DOHH2 (cell line): ENCODE results near the gene FARS2.

ENCODE experiments used
- H3F3A ChIP-seq: fragments of 200-600 bp; sonication (generic), shearing (Covaris generic); 2 replicates; pipeline ENCODE4 v1.6.0; 2016; ENCODE audit warnings: antibody characterized with exemption, mild to moderate bottlenecking; ENCODE audit not compliant: control insufficient read depth, insufficient read depth
- H3K27ac ChIP-seq: fragments of 200-600 bp; sonication (generic); 2 replicates; pipeline ENCODE4 v1.5.1; 2014; ENCODE audit warnings: low read depth, mild to moderate bottlenecking, low read length, moderate library complexity
- H3K27me3 ChIP-seq: fragments of 200-600 bp; sonication (generic); 2 replicates; pipeline ENCODE4 v1.6.1; 2014; ENCODE audit warnings: mild to moderate bottlenecking, low read length, mixed read lengths; ENCODE audit not compliant: control insufficient read depth
- H3K36me3 ChIP-seq: fragments of 200-600 bp; sonication (generic); 2 replicates; pipeline ENCODE4 v1.6.1; 2014; ENCODE audit warnings: mild to moderate bottlenecking, low read length, moderate library complexity, mixed read lengths; ENCODE audit not compliant: control insufficient read depth
- H3K4me1 ChIP-seq: fragments of 200-600 bp; sonication (generic); 2 replicates; pipeline ENCODE4 v1.6.1; 2014; ENCODE audit warnings: mild to moderate bottlenecking, low read length, mixed read lengths; ENCODE audit not compliant: control insufficient read depth
- H3K4me2 ChIP-seq: fragments of 200-600 bp; sonication (generic); 2 replicates; pipeline ENCODE4 v1.6.0; 2014; ENCODE audit warnings: mild to moderate bottlenecking, low read length, moderate library complexity
- H3K4me3 ChIP-seq: fragments of 200-600 bp; sonication (generic); 2 replicates; pipeline ENCODE4 v1.5.1; 2014; ENCODE audit warnings: mild to moderate bottlenecking, low read length, mixed read lengths
- H3K79me2 ChIP-seq: fragments of 200-600 bp; sonication (generic); 2 replicates; pipeline ENCODE4 v1.6.1; 2014; ENCODE audit warnings: mild to moderate bottlenecking, low read length, mixed read lengths; ENCODE audit not compliant: control insufficient read depth
- H3K9me2 ChIP-seq: fragments of 200-600 bp; sonication (generic); replicated peaks from 2 replicates; pipeline ENCODE4 v1.6.1; 2014; ENCODE audit warnings: mild to moderate bottlenecking, low read length, mixed read lengths; ENCODE audit not compliant: control insufficient read depth
- H3K9me3 ChIP-seq: fragments of 200-600 bp; sonication (generic); 2 replicates; pipeline ENCODE4 v1.6.1; 2014; ENCODE audit warnings: antibody characterized with exemption, low read length, mixed read lengths; ENCODE audit not compliant: control insufficient read depth, insufficient read depth
- H4K20me1 ChIP-seq: fragments of 200-600 bp; sonication (generic); 2 replicates; pipeline ENCODE4 v1.6.0; 2014; ENCODE audit warnings: low read depth, mild to moderate bottlenecking, antibody characterized with exemption, low read length, moderate library complexity; ENCODE audit not compliant: control insufficient read depth, insufficient read depth
- CTCF ChIP-seq: fragments of 200-600 bp; sonication (generic); IDR thresholded peaks from one replicate; pipeline ENCODE4 v1.5.1; 2014; ENCODE audit warnings: antibody characterized with exemption, mild to moderate bottlenecking, low read depth, low read length; ENCODE audit not compliant: poor library complexity, severe bottlenecking
- EZH2phosphoT487 ChIP-seq: fragments of 200-600 bp; sonication (generic); IDR thresholded peaks from 2 replicates; pipeline ENCODE4 v1.6.1; 2017; ENCODE audit warnings: borderline replicate concordance, mild to moderate bottlenecking, antibody characterized with exemption, low read length, moderate library complexity, mixed read lengths

The FARS2 gene

GRCh38 chr6:5442916-5443315 lies 181.6 kb downstream of the FARS2 start:
- Histone ChIP-seq H3K36me3 (no peaks in the 10 kb centered on the region), H3K79me2 (no peaks in the 10 kb centered on the region), H4K20me1 (no peaks in the 10 kb centered on the region), H3K27me3 (no peaks in the 10 kb centered on the region), H3K27ac (no peak overlapping the region), H3K9me3 (no peaks in the 10 kb centered on the region), H3K4me2 (no peak overlapping the region), H3K4me3 (no peak overlapping the region), H3F3A (no peaks in the 10 kb centered on the region), H3K9me2 (no peaks in the 10 kb centered on the region), H3K4me1 (no peaks in the 10 kb centered on the region)
- TF ChIP-seq CTCF = no peak
- TF ChIP-seq EZH2phosphoT487 = no peak

DNA sequence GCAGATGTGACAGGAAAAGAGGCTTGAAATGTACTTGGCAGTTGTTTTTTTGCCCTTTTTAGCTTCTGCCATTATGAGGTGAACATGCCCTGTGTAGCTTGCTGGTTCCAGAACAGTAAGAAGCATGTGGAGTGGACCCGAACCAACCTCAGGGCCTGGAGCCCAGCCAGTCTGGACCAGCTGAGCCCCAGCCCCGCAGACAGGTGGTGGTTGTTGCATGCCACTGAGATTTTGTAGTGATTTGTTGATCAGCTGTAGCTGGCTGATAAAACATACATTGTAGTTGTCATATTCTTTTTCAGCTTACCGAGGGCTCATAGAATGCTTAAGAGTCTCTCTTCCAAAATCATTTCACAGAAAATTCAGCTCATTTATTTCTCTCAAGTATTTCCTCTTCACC lies 182.2 kb downstream of the FARS2 start:
- Histone ChIP-seq H3K9me3 (no peaks in the 10 kb centered on the region), H3K4me2 (no peak overlapping the region), H4K20me1 (no peaks in the 10 kb centered on the region), H3K27me3 (no peaks in the 10 kb centered on the region), H3K4me3 (no peak overlapping the region), H3F3A (no peaks in the 10 kb centered on the region), H3K36me3 (no peaks in the 10 kb centered on the region), H3K9me2 (no peaks in the 10 kb centered on the region), H3K27ac (no peak overlapping the region), H3K4me1 (no peaks in the 10 kb centered on the region), H3K79me2 (no peaks in the 10 kb centered on the region)
- TF ChIP-seq EZH2phosphoT487 = no peak
- no peak for TF ChIP-seq CTCF

GRCh38 chr6:5446362-5447075 lies 185.2 kb downstream of the FARS2 start:
- Histone ChIP-seq H3K36me3 (no peaks in the 10 kb centered on the region), H3F3A (no peaks in the 10 kb centered on the region), H3K9me2 (no peaks in the 10 kb centered on the region), H3K4me2 (no peak overlapping the region), H3K4me3 (no peak overlapping the region), H4K20me1 (no peaks in the 10 kb centered on the region), H3K27me3 (no peaks in the 10 kb centered on the region), H3K4me1 (no peaks in the 10 kb centered on the region), H3K9me3 (no peaks in the 10 kb centered on the region), H3K27ac (no peak overlapping the region), H3K79me2 (no peaks in the 10 kb centered on the region)
- TF ChIP-seq CTCF (no peak), EZH2phosphoT487 (no peak)
